ENCODE measurements around the gene IFNL2.

IFNL2 gene

DNA sequence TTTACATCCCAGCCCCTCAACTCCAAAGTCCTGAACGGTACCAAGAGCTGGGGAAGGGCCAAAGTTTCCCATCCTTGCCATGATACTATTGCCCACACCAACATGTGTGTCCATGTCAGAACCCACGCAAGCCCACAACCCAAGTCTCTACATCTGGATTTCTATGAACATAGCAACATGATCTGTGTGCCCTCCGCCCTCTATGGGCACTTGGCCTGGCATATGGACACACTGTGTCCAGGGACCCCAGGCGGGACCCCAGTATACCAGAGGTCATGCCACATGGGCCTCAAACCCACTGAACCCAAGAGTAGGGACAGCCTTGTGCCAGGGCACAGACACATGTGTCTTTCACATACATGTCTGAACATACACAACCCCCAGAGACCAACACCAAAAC lies 50.5 kb downstream of the IFNL2 start:
- DNase-seq (ENCODE audit: low read depth), result no peak

DNA sequence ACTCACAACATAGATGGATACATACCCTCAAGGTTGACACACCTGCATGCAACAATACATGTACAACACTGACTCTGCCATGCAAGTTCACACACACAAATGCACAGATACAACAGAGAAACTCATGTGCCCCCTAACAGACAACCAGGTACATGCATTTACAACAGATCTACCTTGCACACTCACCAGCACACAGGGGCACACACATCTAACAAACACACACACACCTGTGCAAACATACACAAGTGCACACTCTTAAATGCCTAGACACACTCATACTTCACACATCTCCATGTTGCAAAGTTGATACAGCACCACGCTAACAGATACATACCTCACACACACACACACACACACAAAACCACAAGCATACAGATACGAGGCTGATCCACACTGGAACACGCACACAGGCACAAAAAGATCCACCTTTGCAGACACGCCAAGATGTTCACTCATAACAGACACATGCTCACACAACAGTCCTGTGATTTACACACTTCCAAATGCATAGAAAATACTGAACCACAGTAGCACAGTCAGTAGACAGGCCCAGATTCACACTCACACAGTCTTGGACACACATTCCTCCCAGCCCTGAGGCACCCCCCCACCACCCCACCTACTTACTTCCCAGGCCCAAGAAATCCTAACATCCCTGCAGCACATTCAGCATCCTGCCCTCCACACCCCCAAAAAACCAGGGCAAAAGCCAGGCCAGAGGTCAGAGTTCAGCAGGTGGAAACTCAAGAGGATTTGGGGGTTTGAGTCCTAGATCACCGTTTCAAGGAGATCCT lies 51.1 kb downstream of the IFNL2 start:
- no peak for DNase-seq (ENCODE audit: low read depth)
